Measurements from ENCODE around the gene CST6. TPM values are rescaled to one million over a fixed set of nuclear protein-coding genes. Genes with fewer than 3 reads are reported as not detected.

Gene CST6
- total and polyA plus RNA-seq, 4 donors = not detected

DNA sequence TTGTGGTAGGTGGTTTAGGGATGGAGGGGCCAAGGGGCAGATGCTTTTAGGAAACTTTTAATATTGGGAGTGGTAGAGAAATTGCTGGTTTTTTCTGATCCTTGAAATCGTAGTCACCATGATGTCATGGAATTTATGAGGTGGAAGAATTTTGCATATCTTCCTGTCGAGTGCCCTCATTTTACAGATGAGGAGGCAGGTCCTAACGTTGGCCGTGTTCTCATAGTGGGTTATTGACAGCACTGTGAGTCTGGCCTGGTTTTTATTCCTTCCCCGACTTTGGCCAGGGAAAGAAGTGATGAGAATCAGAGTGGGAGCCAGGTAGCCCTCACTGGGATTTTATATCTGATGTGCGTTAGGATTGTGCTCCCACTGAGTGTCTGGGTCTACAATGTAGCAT lies 49.5 kb downstream of the CST6 start:
- DNase-seq (ENCODE audit: low spot score) = no peak
- peaks cover 17 to 88% (median 71%) of the 10 kb centered on the region in 4 donors for H3K36me3 ChIP-seq (ENCODE audit: control insufficient read depth in 4 of 4, insufficient read depth in 3 of 4, low read depth in 1 of 4, low read length in 3 of 4)
- H3K4me3 ChIP-seq (ENCODE audit: low read depth in 1 of 3, low read length in 3 of 3) = no peak overlapping the region
- no peak overlapping the region for H3K27ac ChIP-seq (ENCODE audit: low read depth in 1 of 2, low read length in 2 of 2)
- H3K9ac ChIP-seq (ENCODE audit: low read depth in 1 of 2, low read length in 2 of 2) = no peak overlapping the region
- TF ChIP-seq YY1 (IDR thresholded peaks at IDR 0.05) (no peak), HNF4A (conservative IDR thresholded peaks at IDR 0.05) (no peak)
- 91% methylated on average over 6 of the region's 6 CpGs for WGBS
- H3K27me3 ChIP-seq (ENCODE audit: control insufficient read depth in 4 of 4, insufficient read depth in 4 of 4, low read length in 3 of 4) = no peaks in the 10 kb centered on the region
- H3K9me3 ChIP-seq (ENCODE audit: control insufficient read depth in 4 of 4, low read length in 3 of 4) = no peaks in the 10 kb centered on the region
- H3K4me1 ChIP-seq (ENCODE audit: control insufficient read depth in 4 of 4, insufficient read depth in 4 of 4, low read length in 3 of 4) = peaks cover 0 to 4% (median 0%) of the 10 kb centered on the region in 4 donors

- no peak overlapping the region for H3K27ac ChIP-seq (ENCODE audit: low read depth in 1 of 2, low read length in 2 of 2)
- TF ChIP-seq NR2F2 (IDR thresholded peaks at IDR 0.05) = no peak
- TF ChIP-seq JUND (IDR thresholded peaks at IDR 0.05) = no peak
- TF ChIP-seq FOXA2 (IDR thresholded peaks at IDR 0.05) = no peak
- TF ChIP-seq EGR1 (IDR thresholded peaks at IDR 0.05; ENCODE audit: low read depth in 2 of 2) = no peak
- TF ChIP-seq FOXA1 (IDR thresholded peaks at IDR 0.05) = no peak
- no peak for TF ChIP-seq YY1 (IDR thresholded peaks at IDR 0.05)
- no peak for TF ChIP-seq RAD21 (IDR thresholded peaks at IDR 0.05)
- TF ChIP-seq HNF4G (IDR thresholded peaks at IDR 0.05) = no peak
- TF ChIP-seq REST (IDR thresholded peaks at IDR 0.05) = no peak
- TF ChIP-seq, protein P1, sequence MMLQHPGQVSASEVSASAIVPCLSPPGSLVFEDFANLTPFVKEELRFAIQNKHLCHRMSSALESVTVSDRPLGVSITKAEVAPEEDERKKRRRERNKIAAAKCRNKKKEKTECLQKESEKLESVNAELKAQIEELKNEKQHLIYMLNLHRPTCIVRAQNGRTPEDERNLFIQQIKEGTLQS (IDR thresholded peaks at IDR 0.05) = no peak
- TF ChIP-seq RXRA (IDR thresholded peaks at IDR 0.05) = no peak
- TF ChIP-seq, protein P2, sequence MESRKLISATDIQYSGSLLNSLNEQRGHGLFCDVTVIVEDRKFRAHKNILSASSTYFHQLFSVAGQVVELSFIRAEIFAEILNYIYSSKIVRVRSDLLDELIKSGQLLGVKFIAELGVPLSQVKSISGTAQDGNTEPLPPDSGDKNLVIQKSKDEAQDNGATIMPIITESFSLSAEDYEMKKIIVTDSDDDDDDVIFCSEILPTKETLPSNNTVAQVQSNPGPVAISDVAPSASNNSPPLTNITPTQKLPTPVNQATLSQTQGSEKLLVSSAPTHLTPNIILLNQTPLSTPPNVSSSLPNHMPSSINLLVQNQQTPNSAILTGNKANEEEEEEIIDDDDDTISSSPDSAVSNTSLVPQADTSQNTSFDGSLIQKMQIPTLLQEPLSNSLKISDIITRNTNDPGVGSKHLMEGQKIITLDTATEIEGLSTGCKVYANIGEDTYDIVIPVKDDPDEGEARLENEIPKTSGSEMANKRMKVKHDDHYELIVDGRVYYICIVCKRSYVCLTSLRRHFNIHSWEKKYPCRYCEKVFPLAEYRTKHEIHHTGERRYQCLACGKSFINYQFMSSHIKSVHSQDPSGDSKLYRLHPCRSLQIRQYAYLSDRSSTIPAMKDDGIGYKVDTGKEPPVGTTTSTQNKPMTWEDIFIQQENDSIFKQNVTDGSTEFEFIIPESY (IDR thresholded peaks at IDR 0.05) = no peak
- TF ChIP-seq, protein P3, sequence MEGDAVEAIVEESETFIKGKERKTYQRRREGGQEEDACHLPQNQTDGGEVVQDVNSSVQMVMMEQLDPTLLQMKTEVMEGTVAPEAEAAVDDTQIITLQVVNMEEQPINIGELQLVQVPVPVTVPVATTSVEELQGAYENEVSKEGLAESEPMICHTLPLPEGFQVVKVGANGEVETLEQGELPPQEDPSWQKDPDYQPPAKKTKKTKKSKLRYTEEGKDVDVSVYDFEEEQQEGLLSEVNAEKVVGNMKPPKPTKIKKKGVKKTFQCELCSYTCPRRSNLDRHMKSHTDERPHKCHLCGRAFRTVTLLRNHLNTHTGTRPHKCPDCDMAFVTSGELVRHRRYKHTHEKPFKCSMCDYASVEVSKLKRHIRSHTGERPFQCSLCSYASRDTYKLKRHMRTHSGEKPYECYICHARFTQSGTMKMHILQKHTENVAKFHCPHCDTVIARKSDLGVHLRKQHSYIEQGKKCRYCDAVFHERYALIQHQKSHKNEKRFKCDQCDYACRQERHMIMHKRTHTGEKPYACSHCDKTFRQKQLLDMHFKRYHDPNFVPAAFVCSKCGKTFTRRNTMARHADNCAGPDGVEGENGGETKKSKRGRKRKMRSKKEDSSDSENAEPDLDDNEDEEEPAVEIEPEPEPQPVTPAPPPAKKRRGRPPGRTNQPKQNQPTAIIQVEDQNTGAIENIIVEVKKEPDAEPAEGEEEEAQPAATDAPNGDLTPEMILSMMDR (IDR thresholded peaks at IDR 0.05; ENCODE audit: low read depth, low read length, missing input control) = no peak
- TF ChIP-seq SP1 (IDR thresholded peaks at IDR 0.05) = no peak
- TF ChIP-seq HNF4A (conservative IDR thresholded peaks at IDR 0.05) = no peak
- TF ChIP-seq TAF1 (conservative IDR thresholded peaks at IDR 0.05) = no peak
- no peak for TF ChIP-seq MAX (IDR thresholded peaks at IDR 0.05)
- no peak for TF ChIP-seq GABPA (IDR thresholded peaks at IDR 0.05 in 1 of 2, conservative IDR thresholded peaks at IDR 0.05 in 1 of 2)
- H3K27me3 ChIP-seq (ENCODE audit: control insufficient read depth in 4 of 4, insufficient read depth in 4 of 4, low read length in 3 of 4) = no peaks in the 10 kb centered on the region
- no peak overlapping the region for H3K4me3 ChIP-seq (ENCODE audit: low read depth in 1 of 3, low read length in 3 of 3)
- DNase-seq (ENCODE audit: low spot score) = no peak
- no peak overlapping the region for H3K9ac ChIP-seq (ENCODE audit: low read depth in 1 of 2, low read length in 2 of 2)
- WGBS = 95% methylated on average over 2 of the region's 2 CpGs
- peaks cover 19 to 88% (median 71%) of the 10 kb centered on the region in 4 donors for H3K36me3 ChIP-seq (ENCODE audit: control insufficient read depth in 4 of 4, insufficient read depth in 3 of 4, low read depth in 1 of 4, low read length in 3 of 4)
- no peaks in the 10 kb centered on the region for H3K9me3 ChIP-seq (ENCODE audit: control insufficient read depth in 4 of 4, low read length in 3 of 4)
- H3K4me1 ChIP-seq (ENCODE audit: control insufficient read depth in 4 of 4, insufficient read depth in 4 of 4, low read length in 3 of 4) = peaks cover 0 to 14% (median 8%) of the 10 kb centered on the region in 4 donors
Measured at GRCh38 chr11:66062408-66062807, 50.6 kb downstream of the CST6 start.

Measured in liver (tissue), 9 donors.